HCT116 (cell line): ENCODE data around the gene ERAL1. TPM values are rescaled to one million over a fixed set of nuclear protein-coding genes. Genes with fewer than 3 reads are reported as not detected.

ENCODE experiments used
- ATAC-seq: fragments of 200-7000 bp; cut with Tn5 transposase; 2 replicates; pipeline ENCODE4 v1.9.1; 2020; ENCODE audit warnings: mild to moderate bottlenecking, moderate library complexity
- BruUV-seq: library from RNA; stranded (reverse); fragments of 400-500 nt; replicated peaks from 2 replicates; lab custom pipeline; 2021; lab: Mats Ljungman, UMichigan
- CTCF ChIA-PET: fragments of 300-600 bp; sonication (Branson Sonifier 250); formaldehyde crosslinking; loops from one replicate; lab custom pipeline; 2021; ENCODE audit warnings: antibody characterized with exemption; lab: Charles Lee
- POLR2A ChIA-PET: fragments of 300-600, 350-600 bp; sonication (Branson Sonifier 250); formaldehyde crosslinking; loops from one replicate; lab custom pipeline; 2021; ENCODE audit warnings: antibody characterized with exemption; lab: Charles Lee
- RAD21 ChIA-PET, 2 experiments: fragments of 300-600 bp; sonication (Branson Sonifier 250); formaldehyde crosslinking; loops; one replicate each; lab custom pipeline; 2023; ENCODE audit warnings: low total read pairs in 2 of 2; ENCODE audit not compliant: uncharacterized antibody in 2 of 2, unreplicated experiment in 2 of 2, low non-redundant PET in 1 of 2; lab: Charles Lee
- DNase-seq: peaks from one replicate; pipeline ENCODE4 v3.0.0-alpha.2; 2010; ENCODE audit warnings: low read depth, low spot score
- H2AFZ ChIP-seq: fragments of 200-600 bp; shearing (Covaris generic), sonication (generic); 2 replicates; pipeline ENCODE4 v1.6.1; 2017; ENCODE audit warnings: low read depth, mixed run types, mixed read lengths, antibody characterized with exemption, low read length; ENCODE audit not compliant: poor library complexity, severe bottlenecking
- H3K27ac ChIP-seq: 2 replicates; pipeline ENCODE4 v1.5.1; 2012; ENCODE audit warnings: low read depth, low read length
- H3K27me3 ChIP-seq: fragments of 200-600 bp; sonication (generic); 2 replicates; pipeline ENCODE4 v1.6.1; 2016; ENCODE audit warnings: mixed run types, low read length, mixed read lengths; ENCODE audit not compliant: insufficient read depth
- H3K36me3 ChIP-seq, 2 experiments: fragments of 200-500 bp in 1 of 2; fragments of 200-600 bp in 1 of 2; sonication (Bioruptor generic) in 1 of 2; sonication (generic) in 1 of 2; 2 replicates each; pipeline versions ENCODE4 v1.5.1 to v1.6.1; 2014 to 2016; ENCODE audit warnings: low read length in 2 of 2, inconsistent platforms in 1 of 2, mixed read lengths in 1 of 2, mixed run types in 1 of 2; ENCODE audit not compliant: insufficient read depth in 2 of 2, control insufficient read depth in 1 of 2
- H3K4me1 ChIP-seq, 2 experiments: fragments of 200-600 bp in 1 of 2; sonication (generic) in 1 of 2; 2 replicates each; pipeline versions ENCODE4 v1.5.1 to v1.6.1; 2012 to 2017; ENCODE audit warnings: low read length in 2 of 2, inconsistent platforms in 1 of 2, mild to moderate bottlenecking in 1 of 2, mixed read lengths in 1 of 2, mixed run types in 1 of 2, moderate library complexity in 1 of 2; ENCODE audit not compliant: insufficient read depth in 2 of 2, control insufficient read depth in 1 of 2
- H3K4me2 ChIP-seq: fragments of 200-600 bp; sonication (generic); 2 replicates; pipeline ENCODE4 v1.6.1; 2017; ENCODE audit warnings: mixed run types, low read length, mixed read lengths
- H3K4me3 ChIP-seq, 2 experiments: fragments of 200-600 bp in 1 of 2; sonication (generic) in 1 of 2; replicated peaks in 1 of 2; 2 replicates each; pipeline ENCODE4 v1.5.1; 2011 to 2016; ENCODE audit warnings: low read length in 2 of 2, control low read depth in 1 of 2, low read depth in 1 of 2, mild to moderate bottlenecking in 1 of 2, mixed read lengths in 1 of 2, mixed run types in 1 of 2
- H3K79me2 ChIP-seq: fragments of 200-600 bp; sonication (generic); 2 replicates; pipeline ENCODE4 v1.6.1; 2017; ENCODE audit warnings: mild to moderate bottlenecking, mixed run types, low read length, moderate library complexity, mixed read lengths; ENCODE audit not compliant: insufficient read depth
- H3K9ac ChIP-seq: fragments of 200-600 bp; sonication (generic); 2 replicates; pipeline ENCODE4 v1.6.1; 2016; ENCODE audit warnings: low read length, mixed read lengths
- H3K9me2 ChIP-seq: fragments of 200-600 bp; sonication (generic), shearing (Covaris generic); 2 replicates; pipeline ENCODE4 v1.6.1; 2017; ENCODE audit warnings: mixed run types, mild to moderate bottlenecking, moderate library complexity; ENCODE audit not compliant: insufficient read depth
- H3K9me3 ChIP-seq, 2 experiments: fragments of 200-500 bp in 1 of 2; fragments of 200-600 bp in 1 of 2; sonication (Bioruptor generic) in 1 of 2; sonication (generic) in 1 of 2; 2 replicates each; pipeline ENCODE4 v1.6.1; 2014 to 2017; ENCODE audit warnings: low read length in 2 of 2, mixed read lengths in 2 of 2, inconsistent platforms in 1 of 2, low read depth in 1 of 2, mild to moderate bottlenecking in 1 of 2, mixed run types in 1 of 2, moderate library complexity in 1 of 2; ENCODE audit not compliant: control insufficient read depth in 1 of 2, insufficient read depth in 1 of 2
- H4K20me1 ChIP-seq: fragments of 200-600 bp; sonication (generic), shearing (Covaris generic); 2 replicates; pipeline ENCODE4 v1.6.1; 2017; ENCODE audit warnings: mixed run types, mild to moderate bottlenecking, moderate library complexity; ENCODE audit not compliant: insufficient read depth
- CBX3 ChIP-seq: IDR thresholded peaks from 2 replicates; pipeline ENCODE4 v1.6.1; 2012; ENCODE audit warnings: low read depth
- CEBPB ChIP-seq: IDR thresholded peaks from 2 replicates; pipeline ENCODE4 v1.6.1; 2012; ENCODE audit warnings: low read depth
- EGR1 ChIP-seq: IDR thresholded peaks from 2 replicates; pipeline ENCODE4 v1.6.1; 2012; ENCODE audit warnings: low read depth
- EZH2 ChIP-seq: fragments of 200-600 bp; sonication (generic); IDR thresholded peaks from 2 replicates; pipeline ENCODE4 v1.6.1; 2017; ENCODE audit warnings: antibody characterized with exemption, mixed run types
- EZH2phosphoT487 ChIP-seq: fragments of 200-600 bp; IDR thresholded peaks from 2 replicates; pipeline ENCODE4 v1.6.1; 2018; ENCODE audit warnings: antibody characterized with exemption, borderline replicate concordance
- FOSL1 ChIP-seq: IDR thresholded peaks from 2 replicates; pipeline ENCODE4 v1.6.1; 2012; ENCODE audit warnings: low read depth
- JUND ChIP-seq: IDR thresholded peaks from 2 replicates; pipeline ENCODE4 v1.6.1; 2012
- MAX ChIP-seq: IDR thresholded peaks from 2 replicates; pipeline ENCODE4 v1.6.1; 2012
- SIN3A ChIP-seq: IDR thresholded peaks from 2 replicates; pipeline ENCODE4 v1.6.1; 2012; ENCODE audit warnings: low read depth
- SRF ChIP-seq: IDR thresholded peaks from 2 replicates; pipeline ENCODE4 v1.6.1; 2012; ENCODE audit warnings: low read depth
- TCF7L2 ChIP-seq: IDR thresholded peaks from 2 replicates; pipeline ENCODE4 v1.7.0; 2011; ENCODE audit warnings: borderline replicate concordance, inconsistent platforms; ENCODE audit not compliant: insufficient read depth, insufficient read length; ENCODE audit errors: extremely low read depth
- YY1 ChIP-seq: IDR thresholded peaks from 2 replicates; pipeline ENCODE4 v1.6.1; 2011; ENCODE audit warnings: low read length, low read depth, moderate library complexity, mild to moderate bottlenecking; ENCODE audit not compliant: insufficient replicate concordance; ENCODE audit errors: extremely low read depth
- ZFX ChIP-seq: fragments of 450-650 bp; IDR thresholded peaks from 2 replicates; pipeline ENCODE4 v1.6.1; 2017
- ZNF274 ChIP-seq: fragments of 200-500 bp; sonication (Bioruptor generic); IDR thresholded peaks from 2 replicates; pipeline ENCODE4 v1.6.1; 2014; ENCODE audit warnings: mild to moderate bottlenecking, low read depth, low read length, inconsistent platforms
- intact Hi-C: fragments of 100-400 bp; cut with micrococcal nuclease; formaldehyde crosslinking; loops from 2 replicates; pipeline ENCODE4 v1.10.0; 2022
- total RNA-seq: library from RNA; stranded (reverse); gene quantifications from one replicate; pipeline ENCODE4 v1.2.1, GENCODE V29; 2021; ENCODE audit not compliant: unreplicated experiment
- TF ChIP-seq, protein P1 (sequence below): IDR thresholded peaks from 2 replicates; pipeline ENCODE4 v1.6.1; 2012; ENCODE audit warnings: low read depth
- TF ChIP-seq, protein P2 (sequence below): IDR thresholded peaks from 2 replicates; pipeline ENCODE4 v1.6.1; 2011; ENCODE audit warnings: mild to moderate bottlenecking, low read length, moderate library complexity; ENCODE audit not compliant: insufficient replicate concordance; ENCODE audit errors: extremely low read depth

The ERAL1 gene
- total RNA-seq, 1 experiment from 2014 or later = 52.0 TPM

- no peak overlapping the region for H3K4me3 ChIP-seq
- H3K4me2 ChIP-seq = no peak overlapping the region
- no peak overlapping the region for H3K9ac ChIP-seq
- no peaks in the 10 kb centered on the region for H4K20me1 ChIP-seq
- BruUV-seq = no TSS peak
- H3K4me1 ChIP-seq = peaks cover 3 to 11% of the 10 kb centered on the region in 2 experiments; a peak in 3 of 4 replicates
- ChIA-PET POLR2A (no interaction called here), CTCF (interaction anchor here (1.8 kb wide), 1 partner anchor 11 kb away, joined by 4 read pairs; no protein-coding TSS in a partner anchor), RAD21 (no interaction called here)
- H3K79me2 ChIP-seq = no peaks in the 10 kb centered on the region
- H3K36me3 ChIP-seq = peaks cover 37 to 42% of the 10 kb centered on the region in 2 experiments
- H3K9me2 ChIP-seq = no peaks in the 10 kb centered on the region
- intact Hi-C loops = loop anchor here (10.0 kb wide), 1 partner anchor 262 kb away; the partner anchor contains the start of gene BLTP2
- no peak for ATAC-seq
- no peaks in the 10 kb centered on the region for H3K27me3 ChIP-seq
- H3K9me3 ChIP-seq = no peaks in the 10 kb centered on the region
- no peak for TF ChIP-seq EZH2phosphoT487
- TF ChIP-seq TCF7L2 = no peak
- TF ChIP-seq ZNF274 = no peak
- TF ChIP-seq SRF = no peak
- no peak for TF ChIP-seq FOSL1
- no peak for TF ChIP-seq EZH2
- TF ChIP-seq MAX = no peak
- TF ChIP-seq, protein P1, sequence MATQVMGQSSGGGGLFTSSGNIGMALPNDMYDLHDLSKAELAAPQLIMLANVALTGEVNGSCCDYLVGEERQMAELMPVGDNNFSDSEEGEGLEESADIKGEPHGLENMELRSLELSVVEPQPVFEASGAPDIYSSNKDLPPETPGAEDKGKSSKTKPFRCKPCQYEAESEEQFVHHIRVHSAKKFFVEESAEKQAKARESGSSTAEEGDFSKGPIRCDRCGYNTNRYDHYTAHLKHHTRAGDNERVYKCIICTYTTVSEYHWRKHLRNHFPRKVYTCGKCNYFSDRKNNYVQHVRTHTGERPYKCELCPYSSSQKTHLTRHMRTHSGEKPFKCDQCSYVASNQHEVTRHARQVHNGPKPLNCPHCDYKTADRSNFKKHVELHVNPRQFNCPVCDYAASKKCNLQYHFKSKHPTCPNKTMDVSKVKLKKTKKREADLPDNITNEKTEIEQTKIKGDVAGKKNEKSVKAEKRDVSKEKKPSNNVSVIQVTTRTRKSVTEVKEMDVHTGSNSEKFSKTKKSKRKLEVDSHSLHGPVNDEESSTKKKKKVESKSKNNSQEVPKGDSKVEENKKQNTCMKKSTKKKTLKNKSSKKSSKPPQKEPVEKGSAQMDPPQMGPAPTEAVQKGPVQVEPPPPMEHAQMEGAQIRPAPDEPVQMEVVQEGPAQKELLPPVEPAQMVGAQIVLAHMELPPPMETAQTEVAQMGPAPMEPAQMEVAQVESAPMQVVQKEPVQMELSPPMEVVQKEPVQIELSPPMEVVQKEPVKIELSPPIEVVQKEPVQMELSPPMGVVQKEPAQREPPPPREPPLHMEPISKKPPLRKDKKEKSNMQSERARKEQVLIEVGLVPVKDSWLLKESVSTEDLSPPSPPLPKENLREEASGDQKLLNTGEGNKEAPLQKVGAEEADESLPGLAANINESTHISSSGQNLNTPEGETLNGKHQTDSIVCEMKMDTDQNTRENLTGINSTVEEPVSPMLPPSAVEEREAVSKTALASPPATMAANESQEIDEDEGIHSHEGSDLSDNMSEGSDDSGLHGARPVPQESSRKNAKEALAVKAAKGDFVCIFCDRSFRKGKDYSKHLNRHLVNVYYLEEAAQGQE = no peak
- no peak for TF ChIP-seq SIN3A
- no peak for TF ChIP-seq JUND
- no peak for TF ChIP-seq CEBPB
- no peak for TF ChIP-seq ZFX
- no peak for TF ChIP-seq YY1
- TF ChIP-seq EGR1 = no peak
- TF ChIP-seq CBX3 = no peak
- TF ChIP-seq, protein P2, sequence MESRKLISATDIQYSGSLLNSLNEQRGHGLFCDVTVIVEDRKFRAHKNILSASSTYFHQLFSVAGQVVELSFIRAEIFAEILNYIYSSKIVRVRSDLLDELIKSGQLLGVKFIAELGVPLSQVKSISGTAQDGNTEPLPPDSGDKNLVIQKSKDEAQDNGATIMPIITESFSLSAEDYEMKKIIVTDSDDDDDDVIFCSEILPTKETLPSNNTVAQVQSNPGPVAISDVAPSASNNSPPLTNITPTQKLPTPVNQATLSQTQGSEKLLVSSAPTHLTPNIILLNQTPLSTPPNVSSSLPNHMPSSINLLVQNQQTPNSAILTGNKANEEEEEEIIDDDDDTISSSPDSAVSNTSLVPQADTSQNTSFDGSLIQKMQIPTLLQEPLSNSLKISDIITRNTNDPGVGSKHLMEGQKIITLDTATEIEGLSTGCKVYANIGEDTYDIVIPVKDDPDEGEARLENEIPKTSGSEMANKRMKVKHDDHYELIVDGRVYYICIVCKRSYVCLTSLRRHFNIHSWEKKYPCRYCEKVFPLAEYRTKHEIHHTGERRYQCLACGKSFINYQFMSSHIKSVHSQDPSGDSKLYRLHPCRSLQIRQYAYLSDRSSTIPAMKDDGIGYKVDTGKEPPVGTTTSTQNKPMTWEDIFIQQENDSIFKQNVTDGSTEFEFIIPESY = no peak
- no peak overlapping the region for H2AFZ ChIP-seq
- DNase-seq = no peak
- H3K27ac ChIP-seq = no peak overlapping the region
Observed at GRCh38 chr17:28906706-28907438, 52.1 kb downstream of the ERAL1 start.
